GM12878 (cell line): ENCODE data around the gene ZNF790.

Source experiments
- CTCF ChIP-seq, 3 experiments: IDR thresholded peaks in 2 of 3; conservative IDR thresholded peaks in 1 of 3; 2 replicates each; pipeline ENCODE4 v1.5.1; 2011; ENCODE audit warnings: low read depth in 3 of 3, low read length in 3 of 3, mild to moderate bottlenecking in 3 of 3, control low read depth in 2 of 3, moderate library complexity in 2 of 3, inconsistent platforms in 1 of 3, mixed read lengths in 1 of 3; ENCODE audit not compliant: control insufficient read depth in 2 of 3, insufficient read depth in 1 of 3; ENCODE audit errors: extremely low read depth in 1 of 3
- EZH2 ChIP-seq: IDR thresholded peaks from 2 replicates; pipeline ENCODE4 v1.6.1; 2012; ENCODE audit warnings: low read depth, mild to moderate bottlenecking, control low read depth, inconsistent platforms, low read length, borderline replicate concordance; ENCODE audit not compliant: control insufficient read depth
- MYC ChIP-seq: IDR thresholded peaks from 2 replicates; pipeline ENCODE4 v1.6.1; 2011; ENCODE audit warnings: mild to moderate bottlenecking, low read length, moderate library complexity, inconsistent platforms; ENCODE audit not compliant: insufficient read depth, insufficient replicate concordance, insufficient read length, severe bottlenecking
- POLR2A ChIP-seq: IDR thresholded peaks from 2 replicates; pipeline ENCODE4 v1.6.1; 2011; ENCODE audit warnings: low read depth, mild to moderate bottlenecking, low read length
- POLR2AphosphoS5 ChIP-seq: IDR thresholded peaks from 2 replicates; pipeline ENCODE4 v1.6.1; 2011; ENCODE audit warnings: mild to moderate bottlenecking, low read length, inconsistent platforms
- RB1 ChIP-seq: fragments of 450-650 bp; formaldehyde crosslinking; IDR thresholded peaks from 2 replicates; pipeline ENCODE4 v1.6.1; 2017; ENCODE audit warnings: mild to moderate bottlenecking, borderline replicate concordance
- RCOR1 ChIP-seq: conservative IDR thresholded peaks from 2 replicates; pipeline ENCODE4 v1.6.1; 2012; ENCODE audit warnings: low read depth, low read length, improper control_type of control experiment
- STAT3 ChIP-seq: IDR thresholded peaks from 2 replicates; pipeline ENCODE4 v1.6.1; 2011; ENCODE audit warnings: low read depth, low read length, improper control_type of control experiment
- ZSCAN29 ChIP-seq: fragments of 450-650 bp; IDR thresholded peaks from 2 replicates; pipeline ENCODE4 v1.6.1; 2017; ENCODE audit warnings: mild to moderate bottlenecking, moderate library complexity

- TF ChIP-seq ZSCAN29 (no peak), MYC (no peak), RCOR1 (no peak), STAT3 (no peak), POLR2AphosphoS5 (no peak), CTCF (IDR thresholded peaks at IDR 0.05 in 2 of 3, conservative IDR thresholded peaks at IDR 0.05 in 1 of 3; ENCODE audit: control insufficient read depth in 2 of 3, extremely low read depth in 1 of 3, insufficient read depth in 1 of 3, low read depth in 3 of 3, low read length in 3 of 3) (no peak), RB1 (no peak), EZH2 (no peak), POLR2A (no peak)
These were observed 62.4 kb downstream of the ZNF790 start for GRCh38 chr19:36775768-36776167.
